ENCODE data around the gene KCNAB3.

DNA sequence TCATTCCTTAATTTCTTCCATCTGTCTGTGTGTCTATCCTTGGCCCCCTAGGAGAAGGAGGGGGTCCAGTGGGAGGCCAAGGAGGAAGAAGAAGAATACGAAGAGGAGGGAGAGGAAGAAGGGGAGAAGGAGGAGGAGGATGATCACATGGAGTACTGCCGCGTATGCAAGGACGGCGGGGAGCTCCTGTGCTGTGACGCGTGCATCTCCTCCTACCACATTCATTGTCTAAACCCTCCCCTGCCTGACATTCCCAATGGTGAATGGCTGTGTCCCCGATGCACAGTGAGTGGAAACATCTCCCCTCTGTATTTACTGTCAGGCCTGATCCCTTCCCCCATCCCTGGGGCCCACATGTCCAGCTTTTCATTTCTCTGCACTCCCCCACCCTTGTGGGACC is 34.8 kb downstream of the KCNAB3 start:
- no peak for TF ChIP-seq EP300 (conservative IDR thresholded peaks at IDR 0.05; ENCODE audit: poor library complexity, severe bottlenecking)
- no peak for TF ChIP-seq POLR2AphosphoS5 (IDR thresholded peaks at IDR 0.05)
- TF ChIP-seq, protein P1, sequence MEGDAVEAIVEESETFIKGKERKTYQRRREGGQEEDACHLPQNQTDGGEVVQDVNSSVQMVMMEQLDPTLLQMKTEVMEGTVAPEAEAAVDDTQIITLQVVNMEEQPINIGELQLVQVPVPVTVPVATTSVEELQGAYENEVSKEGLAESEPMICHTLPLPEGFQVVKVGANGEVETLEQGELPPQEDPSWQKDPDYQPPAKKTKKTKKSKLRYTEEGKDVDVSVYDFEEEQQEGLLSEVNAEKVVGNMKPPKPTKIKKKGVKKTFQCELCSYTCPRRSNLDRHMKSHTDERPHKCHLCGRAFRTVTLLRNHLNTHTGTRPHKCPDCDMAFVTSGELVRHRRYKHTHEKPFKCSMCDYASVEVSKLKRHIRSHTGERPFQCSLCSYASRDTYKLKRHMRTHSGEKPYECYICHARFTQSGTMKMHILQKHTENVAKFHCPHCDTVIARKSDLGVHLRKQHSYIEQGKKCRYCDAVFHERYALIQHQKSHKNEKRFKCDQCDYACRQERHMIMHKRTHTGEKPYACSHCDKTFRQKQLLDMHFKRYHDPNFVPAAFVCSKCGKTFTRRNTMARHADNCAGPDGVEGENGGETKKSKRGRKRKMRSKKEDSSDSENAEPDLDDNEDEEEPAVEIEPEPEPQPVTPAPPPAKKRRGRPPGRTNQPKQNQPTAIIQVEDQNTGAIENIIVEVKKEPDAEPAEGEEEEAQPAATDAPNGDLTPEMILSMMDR (IDR thresholded peaks at IDR 0.05; ENCODE audit: poor library complexity, severe bottlenecking), result no peak
- no peak for TF ChIP-seq EZH2 (IDR thresholded peaks at IDR 0.05; ENCODE audit: borderline replicate concordance, insufficient read depth, low read length, poor library complexity, severe bottlenecking)
- no peak for TF ChIP-seq RAD21 (conservative IDR thresholded peaks at IDR 0.05)
- TF ChIP-seq, protein P2, sequence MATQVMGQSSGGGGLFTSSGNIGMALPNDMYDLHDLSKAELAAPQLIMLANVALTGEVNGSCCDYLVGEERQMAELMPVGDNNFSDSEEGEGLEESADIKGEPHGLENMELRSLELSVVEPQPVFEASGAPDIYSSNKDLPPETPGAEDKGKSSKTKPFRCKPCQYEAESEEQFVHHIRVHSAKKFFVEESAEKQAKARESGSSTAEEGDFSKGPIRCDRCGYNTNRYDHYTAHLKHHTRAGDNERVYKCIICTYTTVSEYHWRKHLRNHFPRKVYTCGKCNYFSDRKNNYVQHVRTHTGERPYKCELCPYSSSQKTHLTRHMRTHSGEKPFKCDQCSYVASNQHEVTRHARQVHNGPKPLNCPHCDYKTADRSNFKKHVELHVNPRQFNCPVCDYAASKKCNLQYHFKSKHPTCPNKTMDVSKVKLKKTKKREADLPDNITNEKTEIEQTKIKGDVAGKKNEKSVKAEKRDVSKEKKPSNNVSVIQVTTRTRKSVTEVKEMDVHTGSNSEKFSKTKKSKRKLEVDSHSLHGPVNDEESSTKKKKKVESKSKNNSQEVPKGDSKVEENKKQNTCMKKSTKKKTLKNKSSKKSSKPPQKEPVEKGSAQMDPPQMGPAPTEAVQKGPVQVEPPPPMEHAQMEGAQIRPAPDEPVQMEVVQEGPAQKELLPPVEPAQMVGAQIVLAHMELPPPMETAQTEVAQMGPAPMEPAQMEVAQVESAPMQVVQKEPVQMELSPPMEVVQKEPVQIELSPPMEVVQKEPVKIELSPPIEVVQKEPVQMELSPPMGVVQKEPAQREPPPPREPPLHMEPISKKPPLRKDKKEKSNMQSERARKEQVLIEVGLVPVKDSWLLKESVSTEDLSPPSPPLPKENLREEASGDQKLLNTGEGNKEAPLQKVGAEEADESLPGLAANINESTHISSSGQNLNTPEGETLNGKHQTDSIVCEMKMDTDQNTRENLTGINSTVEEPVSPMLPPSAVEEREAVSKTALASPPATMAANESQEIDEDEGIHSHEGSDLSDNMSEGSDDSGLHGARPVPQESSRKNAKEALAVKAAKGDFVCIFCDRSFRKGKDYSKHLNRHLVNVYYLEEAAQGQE (IDR thresholded peaks at IDR 0.05; ENCODE audit: borderline replicate concordance), result no peak
- no peak for TF ChIP-seq TAF1 (IDR thresholded peaks at IDR 0.05; ENCODE audit: low read depth)
